Ascending aorta (tissue), 2 donors: ENCODE data around the gene PLCB1. TPM values are rescaled to one million over a fixed set of nuclear protein-coding genes. Genes with fewer than 3 reads are reported as not detected.

Experiments
- DNase-seq, 2 donors: peaks; one replicate each; pipeline ENCODE4 v3.0.0-alpha.2; 2019; ENCODE audit warnings: low spot score in 2 of 2
- H3K27ac ChIP-seq, 2 donors: fragments of 200-600 bp; sonication (generic); one replicate each; pipeline ENCODE4 v1.5.1; 2016 to 2017; ENCODE audit warnings: mild to moderate bottlenecking in 1 of 2
- H3K27me3 ChIP-seq: fragments of 200-600 bp; sonication (generic); one replicate; pipeline ENCODE4 v1.5.1; 2017
- H3K36me3 ChIP-seq, 2 donors: fragments of 200-600 bp; sonication (generic); one replicate each; pipeline ENCODE4 v1.5.1; 2016
- H3K4me1 ChIP-seq, 2 donors: fragments of 200-600 bp; sonication (generic); one replicate each; pipeline ENCODE4 v1.5.1; 2016 to 2017; ENCODE audit warnings: mild to moderate bottlenecking in 1 of 2
- H3K4me3 ChIP-seq, 2 donors: fragments of 200-600 bp; sonication (generic); one replicate each; pipeline ENCODE4 v1.5.1; 2016 to 2017; ENCODE audit warnings: mild to moderate bottlenecking in 1 of 2
- H3K9me3 ChIP-seq, 2 donors: fragments of 200-600 bp; sonication (generic); one replicate each; pipeline ENCODE4 v1.5.1; 2016
- CTCF ChIP-seq, 3 experiments: fragments of 200-600 bp in 2 of 3; fragments of 450-650 bp in 1 of 3; sonication (generic) in 2 of 3; IDR thresholded peaks; one replicate each; pipeline ENCODE4 v1.5.1; 2016 to 2019; ENCODE audit warnings: antibody characterized with exemption in 3 of 3, mild to moderate bottlenecking in 1 of 3, moderate library complexity in 1 of 3
- intact Hi-C: fragments of 100-400 bp; cut with DNase I; formaldehyde crosslinking; loops from one replicate; pipeline ENCODE4 v1.15.1; 2023
- total RNA-seq: library from RNA; depleted of rRNA; stranded (reverse); fragments of >200 nt; gene quantifications from one replicate; pipeline ENCODE4 v1.1.0, GENCODE V29; 2016

PLCB1 gene
- total RNA-seq, 1 donor from 2014 or later: 22.9 TPM

GRCh38 chr20:8671370-8671961 is 539.4 kb downstream of the PLCB1 start:
- no peak for TF ChIP-seq CTCF (IDR thresholded peaks at IDR 0.05)
- DNase-seq: no peak
- H3K9me3 ChIP-seq: no peaks in the 10 kb centered on the region
- no peaks in the 10 kb centered on the region for H3K27me3 ChIP-seq
- H3K36me3 ChIP-seq: no peaks in the 10 kb centered on the region
- H3K4me3 ChIP-seq: no peak overlapping the region
- no peak overlapping the region for H3K27ac ChIP-seq
- no peaks in the 10 kb centered on the region for H3K4me1 ChIP-seq
- intact Hi-C loops: no loop called here

- Histone ChIP-seq H3K9me3 (no peaks in the 10 kb centered on the region), H3K36me3 (no peaks in the 10 kb centered on the region), H3K4me3 (no peak overlapping the region), H3K27me3 (no peaks in the 10 kb centered on the region), H3K4me1 (no peaks in the 10 kb centered on the region), H3K27ac (no peak overlapping the region)
- no peak for DNase-seq
- intact Hi-C loops: no loop called here
- no peak for TF ChIP-seq CTCF (IDR thresholded peaks at IDR 0.05)
These were observed 541.0 kb downstream of the PLCB1 start for GRCh38 chr20:8673116-8673515.

DNA sequence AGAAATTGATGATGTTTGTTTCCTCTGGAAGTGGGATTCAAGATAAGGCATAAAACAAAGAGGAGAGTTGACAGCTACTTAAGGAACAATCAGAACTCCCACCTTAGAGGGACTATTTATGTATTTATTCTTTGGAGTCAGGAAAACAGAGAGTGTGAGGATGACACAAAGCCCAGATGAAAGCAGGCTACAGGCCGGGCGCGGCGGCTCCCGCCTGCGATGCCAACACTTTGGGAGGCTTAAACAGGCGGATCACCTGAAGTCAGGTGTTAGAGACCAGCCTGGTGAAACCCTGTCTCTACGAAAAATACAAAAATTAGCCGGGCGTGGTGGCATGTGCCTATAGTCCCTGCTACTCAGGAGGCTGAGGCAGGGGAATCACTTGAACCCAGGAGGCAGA is 543.8 kb downstream of the PLCB1 start:
- no peaks in the 10 kb centered on the region for H3K36me3 ChIP-seq
- no peak overlapping the region for H3K27ac ChIP-seq
- intact Hi-C loops: no loop called here
- no peak overlapping the region for H3K4me3 ChIP-seq
- no peak for DNase-seq
- H3K9me3 ChIP-seq: no peaks in the 10 kb centered on the region
- H3K27me3 ChIP-seq: no peaks in the 10 kb centered on the region
- no peaks in the 10 kb centered on the region for H3K4me1 ChIP-seq
- no peak for TF ChIP-seq CTCF (IDR thresholded peaks at IDR 0.05)

- Histone ChIP-seq H3K9me3 (no peaks in the 10 kb centered on the region), H3K27ac (no peak overlapping the region), H3K4me3 (no peak overlapping the region), H3K36me3 (no peaks in the 10 kb centered on the region), H3K27me3 (no peaks in the 10 kb centered on the region), H3K4me1 (no peaks in the 10 kb centered on the region)
- no peak for TF ChIP-seq CTCF (IDR thresholded peaks at IDR 0.05)
- no peak for DNase-seq
- intact Hi-C loops: no loop called here
These were observed 546.2 kb downstream of the PLCB1 start for GRCh38 chr20:8678098-8678776.

DNA sequence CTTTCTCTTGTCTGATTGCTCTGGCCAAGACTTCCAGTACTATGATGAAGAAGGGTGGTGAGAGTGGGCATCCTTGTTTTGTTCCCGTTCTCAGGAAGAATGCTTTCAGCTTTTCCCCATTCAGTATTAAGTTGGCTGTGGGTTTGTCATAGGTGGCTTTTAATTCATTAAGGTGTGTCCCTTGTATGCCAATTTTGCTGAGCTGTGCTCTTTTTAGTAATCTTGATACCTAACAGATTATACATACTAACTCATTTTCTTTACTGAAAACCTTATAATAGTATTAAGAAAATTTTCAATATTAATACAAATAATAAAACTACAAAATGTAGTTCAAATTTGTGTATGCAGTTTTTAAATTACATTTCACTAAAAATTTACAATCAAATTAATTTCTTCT is 557.3 kb downstream of the PLCB1 start:
- Histone ChIP-seq H3K27ac (no peak overlapping the region), H3K4me1 (no peaks in the 10 kb centered on the region), H3K27me3 (no peaks in the 10 kb centered on the region), H3K36me3 (no peaks in the 10 kb centered on the region), H3K4me3 (no peak overlapping the region), H3K9me3 (peaks cover 0 to 4% of the 10 kb centered on the region in 2 donors)
- no peak for DNase-seq
- no peak for TF ChIP-seq CTCF (IDR thresholded peaks at IDR 0.05)
- intact Hi-C loops: no loop called here
